BJ (cell line): Measurements from ENCODE around the gene WASHC2A. TPM values are rescaled to one million over a fixed set of nuclear protein-coding genes. Genes with fewer than 3 reads are reported as not detected.
"Not testable (repeated sequence)": the region's sequence is repeated elsewhere in the genome, so short reads cannot be mapped to it uniquely, and the experiment has no call there.

Experiments
- CTCF ChIA-PET: fragments of 350-600 bp; formaldehyde crosslinking; extraction: SDS; loops from one replicate; lab custom pipeline; 2021; ENCODE audit warnings: antibody characterized with exemption, inconsistent platforms; lab: Yijun Ruan, JAX
- POLR2A ChIA-PET: fragments of 300-600 bp; sonication (Branson Sonifier 250); formaldehyde crosslinking; extraction: SDS; loops from one replicate; lab custom pipeline; 2021; ENCODE audit warnings: antibody characterized with exemption; lab: Charles Lee
- DNase-seq: peaks from one replicate; pipeline ENCODE4 v3.0.0-alpha.2; 2011; ENCODE audit warnings: low read depth
- H3K27me3 ChIP-seq: 2 replicates; pipeline ENCODE4 v1.6.0; 2011; ENCODE audit warnings: low read length; ENCODE audit not compliant: control insufficient read depth, insufficient read depth
- H3K36me3 ChIP-seq: 2 replicates; pipeline ENCODE4 v1.5.1; 2011; ENCODE audit warnings: low read length; ENCODE audit not compliant: control insufficient read depth, insufficient read depth
- H3K4me3 ChIP-seq: 2 replicates; pipeline ENCODE4 v1.5.1; 2011; ENCODE audit warnings: low read depth, mild to moderate bottlenecking, control low read depth, low read length
- CTCF ChIP-seq: IDR thresholded peaks from 2 replicates; pipeline ENCODE4 v1.5.1; 2011; ENCODE audit warnings: low read depth, mild to moderate bottlenecking, control low read depth, inconsistent platforms, low read length, moderate library complexity; ENCODE audit not compliant: insufficient read depth
- polyA plus RNA-seq: library from polyadenylated mRNA; depleted of rRNA; stranded (reverse); fragments of >200 nt; gene quantifications from 2 replicates; pipeline ENCODE4 v1.2.3, GENCODE V29; 2011

WASHC2A gene
- polyA plus RNA-seq, 1 experiment, result 28.4 TPM

- POLR2A ChIA-PET, CTCF ChIA-PET, H3K27me3 ChIP-seq, H3K4me3 ChIP-seq, H3K36me3 ChIP-seq, DNase-seq: not testable (repeated sequence)
Observed at GRCh38 chr10:50059946-50060345, 7.8 kb upstream of the WASHC2A start.

- H3K4me3 ChIP-seq, H3K36me3 ChIP-seq, CTCF ChIA-PET, POLR2A ChIA-PET, H3K27me3 ChIP-seq, DNase-seq: not testable (repeated sequence)
Observed at GRCh38 chr10:50061548-50061947, 6.2 kb upstream of the WASHC2A start.

- Histone ChIP-seq H3K36me3 (no peaks in the 10 kb centered on the region), H3K27me3 (no peaks in the 10 kb centered on the region), H3K4me3 (no peak overlapping the region)
- TF ChIP-seq CTCF, result no peak
- ChIA-PET CTCF (no interaction called here), POLR2A (no interaction called here)
- DNase-seq, result no peak
Observed at GRCh38 chr10:50063100-50063499, 4.7 kb upstream of the WASHC2A start.

GRCh38 chr10:50068352-50068659 lies 552 bp downstream of the WASHC2A start:
- DNase-seq, H3K27me3 ChIP-seq, POLR2A ChIA-PET, CTCF ChIA-PET, H3K36me3 ChIP-seq: not testable (repeated sequence)
- peak overlapping the region; percentile 78 for H3K4me3 ChIP-seq

- H3K4me3 ChIP-seq, H3K36me3 ChIP-seq, CTCF ChIA-PET, DNase-seq, POLR2A ChIA-PET, H3K27me3 ChIP-seq: not testable (repeated sequence)
Observed at GRCh38 chr10:50075139-50075538, 7.4 kb downstream of the WASHC2A start.

GRCh38 chr10:50075544-50075943 lies 7.8 kb downstream of the WASHC2A start:
- H3K27me3 ChIP-seq, DNase-seq, CTCF ChIA-PET, H3K36me3 ChIP-seq, H3K4me3 ChIP-seq, POLR2A ChIA-PET: not testable (repeated sequence)

GRCh38 chr10:50091304-50091703 lies 23.6 kb downstream of the WASHC2A start:
- DNase-seq, CTCF ChIA-PET, H3K4me3 ChIP-seq, H3K27me3 ChIP-seq, POLR2A ChIA-PET, H3K36me3 ChIP-seq: not testable (repeated sequence)

- DNase-seq, H3K4me3 ChIP-seq, CTCF ChIA-PET, H3K36me3 ChIP-seq, POLR2A ChIA-PET, H3K27me3 ChIP-seq: not testable (repeated sequence)
Observed at GRCh38 chr10:50092928-50093327, 25.2 kb downstream of the WASHC2A start.

- POLR2A ChIA-PET, DNase-seq, H3K36me3 ChIP-seq, H3K27me3 ChIP-seq, H3K4me3 ChIP-seq, CTCF ChIA-PET: not testable (repeated sequence)
Observed at GRCh38 chr10:50094630-50095029, 26.9 kb downstream of the WASHC2A start.

GRCh38 chr10:50095402-50095801 lies 27.6 kb downstream of the WASHC2A start:
- CTCF ChIA-PET, result not testable (repeated sequence)

GRCh38 chr10:50096722-50097121 lies 29.0 kb downstream of the WASHC2A start:
- H3K36me3 ChIP-seq, CTCF ChIA-PET, POLR2A ChIA-PET: not testable (repeated sequence)

More at GRCh38 chr10:50095402-50095801, 27.6 kb downstream of the WASHC2A start:
- H3K27me3 ChIP-seq, H3K4me3 ChIP-seq, H3K36me3 ChIP-seq, DNase-seq, POLR2A ChIA-PET: not testable (repeated sequence)

GRCh38 chr10:50098645-50099044 lies 30.9 kb downstream of the WASHC2A start:
- POLR2A ChIA-PET, CTCF ChIA-PET, H3K27me3 ChIP-seq, H3K4me3 ChIP-seq, DNase-seq, H3K36me3 ChIP-seq: not testable (repeated sequence)

More at GRCh38 chr10:50096722-50097121, 29.0 kb downstream of the WASHC2A start:
- DNase-seq, H3K4me3 ChIP-seq, H3K27me3 ChIP-seq: not testable (repeated sequence)

- H3K4me3 ChIP-seq, DNase-seq, POLR2A ChIA-PET, H3K36me3 ChIP-seq, CTCF ChIA-PET, H3K27me3 ChIP-seq: not testable (repeated sequence)
Observed at GRCh38 chr10:50101139-50101582, 33.4 kb downstream of the WASHC2A start.
